GM19035 (cell line): ENCODE results near the gene MOSMO.

ENCODE experiments used
- ATAC-seq: cut with Tn5 transposase; IDR thresholded peaks from one replicate; pipeline ENCODE4 v1.9.1; 2021; ENCODE audit not compliant: unreplicated experiment

Gene MOSMO

GRCh38 chr16:22007509-22008214, at the start of gene MOSMO:
Gene MOSMO, plus strand, starts transcription at chr16:22008111. Its CDS starts 191 bp downstream, at chr16:22008302.
- ATAC-seq, result peak; percentile 76

DNA sequence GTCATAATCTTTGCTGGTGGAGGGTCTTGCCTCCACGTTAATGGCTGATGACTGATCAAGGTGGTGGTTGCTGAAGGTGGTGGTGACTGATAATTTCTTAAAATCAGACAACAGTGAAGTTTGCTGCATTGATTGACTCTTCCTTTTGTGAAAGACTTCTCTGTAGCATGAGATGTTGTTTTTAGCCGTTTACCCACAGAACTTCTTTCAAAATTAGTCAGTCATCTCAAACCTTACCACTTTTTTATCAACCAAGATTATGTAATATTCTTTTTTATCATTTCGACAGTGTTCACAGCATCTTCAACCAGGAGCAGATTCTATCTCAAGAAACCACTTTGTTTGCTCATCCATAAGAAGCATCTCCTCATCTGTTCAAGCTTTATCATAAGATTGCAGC, 48.9 kb upstream of the MOSMO start:
- no peak for ATAC-seq

DNA sequence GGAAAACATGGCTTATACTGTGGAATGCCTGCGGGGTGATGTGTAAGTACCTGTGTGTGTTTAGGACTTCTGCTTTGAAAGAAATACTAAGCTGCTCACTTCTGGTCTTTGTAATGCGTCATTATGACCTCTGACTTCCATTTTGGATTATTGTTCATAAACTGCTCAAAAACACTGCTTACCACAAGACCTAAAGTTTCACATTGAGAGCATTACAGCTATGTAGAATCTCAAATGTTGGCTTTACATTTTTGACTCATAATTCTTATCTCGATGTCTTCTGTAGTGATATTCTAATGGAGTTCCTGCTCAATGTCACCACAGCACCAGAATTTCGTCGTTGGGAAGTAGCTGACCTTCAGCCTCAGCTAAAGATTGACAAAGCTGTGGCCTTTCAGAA, 45.4 kb upstream of the MOSMO start:
- no peak for ATAC-seq

DNA sequence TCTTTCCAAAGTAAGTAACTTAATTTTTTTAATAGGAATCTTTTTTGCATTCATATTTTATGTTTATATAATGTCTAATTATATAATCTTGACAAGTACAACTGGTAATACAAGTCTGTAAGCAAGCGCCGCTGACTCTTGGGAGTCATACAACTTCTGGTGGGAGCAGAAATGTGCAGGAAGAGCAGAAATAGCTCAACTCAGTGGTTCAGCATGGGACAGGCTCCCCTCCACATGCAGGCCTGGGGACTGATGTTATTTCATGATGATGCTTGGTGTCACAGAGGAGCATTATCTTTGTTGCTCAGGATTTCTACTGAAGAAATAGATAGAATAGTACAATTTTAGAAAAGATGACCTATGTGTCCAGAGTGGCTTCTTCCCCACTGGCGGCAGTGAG, 44.0 kb upstream of the MOSMO start:
- no peak for ATAC-seq

DNA sequence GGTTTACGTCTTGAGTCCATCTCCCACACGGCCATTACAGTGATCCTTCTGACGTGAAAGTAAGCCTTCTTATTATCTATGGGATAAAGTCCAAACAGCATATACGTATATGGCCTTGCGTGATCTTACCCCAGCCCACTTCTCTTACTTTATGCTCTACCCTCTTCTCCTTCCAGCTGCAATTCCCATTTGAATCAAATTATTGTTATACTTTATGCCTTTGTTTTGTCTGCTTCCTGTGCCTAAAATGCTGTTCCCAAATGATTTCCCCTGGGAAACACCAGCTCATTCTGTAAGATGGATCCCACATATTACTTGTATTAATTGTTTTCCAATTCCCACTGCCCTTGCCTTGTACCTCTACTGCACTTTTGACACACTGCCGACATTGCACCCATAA, 43.6 kb upstream of the MOSMO start:
- no peak for ATAC-seq

DNA sequence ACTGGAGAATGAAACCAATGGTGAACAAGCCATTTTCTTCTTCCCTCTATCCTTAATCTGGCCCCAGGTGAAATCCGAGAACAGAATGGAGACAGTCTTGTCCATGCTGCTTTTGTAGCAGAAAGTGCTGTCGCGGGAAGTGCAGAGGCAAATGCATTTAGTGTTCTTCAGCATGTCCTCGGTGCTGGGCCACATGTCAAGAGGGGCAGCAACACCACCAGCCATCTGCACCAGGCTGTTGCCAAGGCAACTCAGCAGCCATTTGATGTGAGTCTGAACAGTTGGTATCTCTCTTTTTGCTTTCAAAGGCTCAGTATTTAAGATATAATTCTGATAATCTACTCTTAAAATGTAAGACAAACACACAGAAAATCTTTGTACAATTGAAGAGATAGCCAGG, 36.1 kb upstream of the MOSMO start:
- no peak for ATAC-seq

DNA sequence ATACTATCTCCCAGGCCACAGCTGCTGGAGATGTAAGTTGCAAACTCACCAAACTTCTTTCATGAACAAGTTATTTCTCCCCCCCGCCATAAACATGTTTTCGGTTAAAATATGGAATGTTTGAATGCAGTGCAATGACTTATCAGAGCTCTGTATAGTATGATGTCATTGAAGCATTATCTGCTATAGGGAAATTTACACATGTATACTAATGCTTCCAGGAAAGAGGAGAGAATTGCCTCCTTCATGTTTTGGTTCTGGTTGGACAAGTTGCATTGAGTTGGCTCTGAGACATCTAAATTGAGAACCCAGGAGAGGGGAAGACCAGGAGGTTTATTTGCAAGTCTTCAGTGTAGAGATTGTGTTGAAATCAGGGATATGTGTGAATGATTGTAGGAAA, 34.0 kb upstream of the MOSMO start:
- ATAC-seq, result no peak

DNA sequence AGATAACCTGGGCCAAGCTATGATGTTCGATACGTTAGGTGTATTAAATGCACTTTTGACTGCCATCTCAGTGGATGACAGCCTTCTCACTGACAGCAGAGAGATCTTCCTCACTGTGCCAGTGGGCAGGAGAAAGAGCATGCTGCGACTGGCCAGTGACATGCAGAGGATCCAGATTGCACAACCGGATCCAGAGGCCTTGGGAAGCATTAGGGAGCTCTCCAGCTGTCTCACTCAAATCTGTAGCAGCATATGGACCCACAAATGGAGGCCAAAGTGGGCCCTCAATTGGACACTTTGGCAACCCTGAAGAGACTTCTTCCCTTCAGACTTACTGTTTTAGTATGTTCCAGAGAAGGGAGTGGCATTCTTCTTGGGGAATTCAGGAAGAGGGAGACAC, 27.9 kb upstream of the MOSMO start:
- no peak for ATAC-seq

GRCh38 chr16:21982108-21982507, 25.8 kb upstream of the MOSMO start:
- ATAC-seq, result no peak

GRCh38 chr16:21984062-21984461, 23.8 kb upstream of the MOSMO start:
- ATAC-seq, result no peak

DNA sequence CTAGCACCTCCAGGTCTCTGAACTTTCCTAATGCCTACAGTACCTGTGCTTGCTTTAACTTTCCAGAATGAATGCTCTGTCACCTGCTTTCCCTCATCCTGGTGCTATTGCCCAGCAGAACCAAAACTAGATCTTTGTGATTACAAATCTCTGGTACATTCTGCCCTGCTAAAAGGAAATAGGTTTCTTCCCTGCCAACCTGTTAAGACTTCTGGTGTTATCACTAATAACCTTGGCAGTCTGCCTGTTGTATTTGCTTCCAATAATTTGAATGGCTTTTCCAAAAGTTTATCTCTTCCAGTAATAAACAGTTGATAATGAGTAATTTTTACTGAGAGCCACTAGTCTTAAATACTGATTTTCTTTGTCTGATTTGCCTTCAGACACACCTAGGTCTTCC, 22.4 kb upstream of the MOSMO start:
- ATAC-seq, result no peak

DNA sequence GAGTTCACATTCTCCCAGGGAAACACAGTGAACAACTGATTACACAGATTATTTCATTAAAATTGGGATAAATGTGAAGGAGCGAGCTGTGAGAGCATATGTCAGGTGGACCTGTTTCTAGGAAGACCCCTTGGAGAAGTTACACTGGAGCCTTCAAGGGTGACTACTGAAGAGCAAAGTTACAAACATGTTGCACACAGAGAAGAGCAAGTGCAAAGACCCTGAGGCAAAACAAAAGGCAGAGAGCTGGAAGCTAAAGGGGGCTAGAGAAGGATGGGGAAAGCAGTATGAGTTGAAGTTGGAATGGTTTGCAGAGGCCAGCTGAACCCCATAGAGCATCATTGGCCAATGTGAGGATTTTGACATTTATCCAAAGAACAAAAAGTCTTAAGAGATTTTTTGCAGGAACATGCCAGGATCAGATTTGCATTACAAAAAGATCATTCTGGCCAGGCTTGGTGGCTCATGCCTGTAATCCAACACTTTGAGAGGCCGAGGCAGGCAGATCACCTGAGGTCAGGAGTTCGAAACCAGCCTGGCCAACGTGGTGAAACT, 21.1 kb upstream of the MOSMO start:
- ATAC-seq, result no peak

DNA sequence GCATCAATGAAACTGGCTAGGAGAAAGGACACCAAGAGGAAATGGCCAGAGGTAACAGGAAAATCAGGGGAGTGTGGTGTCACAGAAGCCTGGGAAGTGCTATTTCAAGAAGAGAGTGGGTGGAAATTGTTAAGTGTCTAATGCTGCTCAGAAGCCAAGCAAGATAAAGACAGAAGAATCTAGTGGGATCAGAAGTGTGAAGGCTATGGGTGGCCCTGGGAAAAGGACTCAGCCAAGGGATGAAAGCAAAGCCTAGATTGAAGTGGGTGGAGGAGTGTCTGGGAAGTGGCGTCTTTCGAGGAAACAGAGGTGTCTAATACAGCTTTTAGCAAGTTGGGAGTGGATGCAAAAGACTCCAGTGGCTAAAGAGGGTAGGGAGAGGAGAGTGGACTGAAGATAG, 20.4 kb upstream of the MOSMO start:
- no peak for ATAC-seq

DNA sequence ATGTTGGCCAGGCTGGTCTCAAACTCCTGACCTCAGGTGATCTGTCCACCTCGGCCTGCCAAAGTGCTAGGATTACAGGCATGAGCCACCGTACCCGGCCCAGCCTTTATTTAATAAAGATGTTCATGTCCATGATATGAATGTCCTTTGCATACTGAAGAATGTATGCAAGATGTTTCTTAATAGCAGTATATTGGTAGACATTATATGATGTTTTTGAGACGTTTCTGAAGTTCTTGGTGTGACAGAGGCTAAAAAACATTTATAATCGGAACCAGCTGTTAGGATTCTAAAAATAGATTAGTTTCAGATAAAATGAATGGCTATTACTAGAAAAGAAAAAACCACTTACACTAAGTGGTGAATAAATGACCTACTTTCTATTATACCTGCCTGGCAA, 18.8 kb upstream of the MOSMO start:
- ATAC-seq, result no peak

- no peak for ATAC-seq
Measured at GRCh38 chr16:21989751-21990150, 18.2 kb upstream of the MOSMO start.

DNA sequence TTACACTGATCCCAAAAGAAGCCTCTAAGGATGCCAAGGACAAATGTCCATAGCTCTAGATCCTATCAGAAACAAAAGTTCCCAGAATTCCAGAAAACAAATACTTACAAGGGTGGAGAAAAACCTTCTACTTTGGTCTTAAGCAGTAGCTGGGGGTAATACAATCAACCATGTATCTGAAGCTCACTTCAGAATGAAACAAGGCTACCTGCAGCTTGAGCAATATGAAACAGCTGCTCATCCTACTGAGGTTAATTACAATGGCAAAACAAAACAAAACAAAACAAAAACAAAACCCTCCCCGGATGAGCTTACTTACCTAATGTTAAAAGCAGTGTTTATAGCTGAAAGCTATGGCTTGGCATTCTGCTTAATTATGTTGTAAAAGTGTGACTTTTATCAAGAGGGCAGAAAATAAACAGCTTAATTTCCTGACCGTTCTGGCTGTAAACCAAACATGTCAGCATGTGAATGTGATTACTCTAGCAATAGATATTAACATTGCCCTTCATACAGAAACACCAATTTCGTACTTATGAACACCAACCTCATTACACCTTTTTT, 17.4 kb upstream of the MOSMO start:
- no peak for ATAC-seq

DNA sequence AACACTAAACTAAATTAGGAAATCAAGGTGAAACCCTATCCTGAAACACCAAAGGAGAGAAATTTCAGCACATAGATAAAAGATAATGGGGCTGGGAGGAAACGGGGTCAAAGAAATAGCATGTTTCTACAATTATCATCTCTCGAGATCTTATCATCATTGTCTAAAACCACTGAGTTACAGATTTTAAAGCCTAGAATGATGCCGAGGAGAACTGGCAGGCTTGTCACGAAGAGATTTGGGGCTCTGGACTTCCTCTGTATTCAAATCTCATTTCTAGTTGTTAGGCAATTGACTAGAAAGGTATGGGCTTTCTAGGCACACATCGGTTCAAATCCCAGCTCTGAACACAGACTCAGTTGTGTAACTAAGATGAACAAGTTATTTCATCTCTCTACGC, 16.3 kb upstream of the MOSMO start:
- no peak for ATAC-seq

DNA sequence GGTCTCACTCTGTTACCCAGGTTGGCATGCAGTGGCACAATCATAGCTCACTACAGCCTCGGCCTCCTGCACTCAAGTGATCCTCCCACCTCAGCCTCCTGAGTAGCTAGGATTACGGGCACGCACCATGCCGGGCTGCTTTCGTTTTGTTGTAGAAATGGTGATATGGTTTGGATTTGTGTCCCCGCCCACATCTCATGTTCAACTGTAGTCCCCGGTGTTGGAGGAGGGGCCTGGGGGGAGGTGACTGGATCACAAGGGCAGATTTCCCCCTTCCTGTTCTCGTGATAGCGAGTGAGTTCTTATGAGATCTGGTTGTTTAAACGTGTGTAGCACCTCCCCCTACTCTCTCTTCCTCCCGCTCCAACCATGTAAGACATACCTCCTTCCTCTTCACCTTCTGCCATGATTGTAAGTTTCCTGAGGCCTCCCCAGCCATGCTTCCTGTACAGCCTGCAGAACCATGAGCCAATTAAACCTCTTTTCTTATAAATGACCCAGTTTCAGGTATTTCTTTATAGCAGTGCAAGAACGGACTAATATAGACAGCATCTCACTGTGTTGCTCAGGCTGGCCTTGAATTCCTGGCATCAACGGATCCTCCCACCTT, 12.9 kb upstream of the MOSMO start:
- no peak for ATAC-seq

DNA sequence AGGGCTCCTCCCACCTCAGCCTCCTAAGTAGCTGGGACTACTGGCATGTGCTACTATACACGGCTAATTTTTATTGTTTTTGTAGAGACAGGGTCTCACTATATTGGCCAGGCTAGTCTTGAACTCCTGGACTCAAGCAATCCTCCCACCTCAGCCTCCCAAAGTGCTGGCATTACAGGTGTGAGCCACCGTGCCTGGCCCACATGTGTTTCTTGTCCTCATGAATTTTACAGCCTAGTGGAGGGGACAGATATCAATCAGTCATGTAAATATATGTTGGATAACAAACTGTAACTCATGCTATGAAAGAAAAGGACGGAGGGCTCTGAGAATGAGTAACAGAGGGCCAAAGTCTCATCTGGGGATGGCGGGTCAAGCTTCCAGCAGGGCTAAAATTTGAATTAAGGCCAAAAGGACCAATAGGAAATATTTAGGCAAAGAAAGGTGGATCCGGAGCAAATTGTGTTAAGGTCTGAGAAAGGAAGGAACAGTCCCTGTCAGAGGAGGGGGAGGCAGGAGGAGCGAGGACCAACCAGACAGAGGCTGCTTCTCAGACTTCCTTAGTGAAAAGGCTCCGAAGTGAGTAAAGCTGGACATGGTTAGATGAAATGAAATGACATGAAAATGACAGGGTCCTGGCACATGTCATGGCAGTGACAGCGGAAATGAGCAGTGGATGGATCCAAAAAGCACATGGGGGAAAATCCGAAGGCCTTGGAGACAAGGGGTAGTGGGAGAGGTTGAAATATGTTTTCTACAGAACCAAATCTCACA, 10.8 kb upstream of the MOSMO start:
- ATAC-seq, result no peak

GRCh38 chr16:21997697-21998480, 10.0 kb upstream of the MOSMO start:
- ATAC-seq, result no peak

DNA sequence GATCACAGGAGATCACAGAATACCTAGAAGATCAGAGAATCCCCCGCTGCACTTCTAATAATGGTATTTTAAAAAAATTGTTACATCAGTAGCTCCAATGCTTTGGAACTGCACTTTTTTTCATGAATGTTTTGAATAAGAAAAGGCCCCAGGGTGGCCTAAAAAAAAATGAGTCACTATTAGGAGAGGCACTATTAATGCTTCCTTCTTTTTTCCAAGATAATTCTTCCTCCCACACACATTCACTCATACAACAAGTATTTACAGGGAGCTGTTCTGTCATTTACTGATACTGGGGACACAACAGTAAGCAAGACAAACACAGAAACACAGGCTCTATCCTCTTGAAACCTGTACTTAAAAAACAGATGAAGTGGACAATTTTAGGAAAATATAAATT, 6.3 kb upstream of the MOSMO start:
- ATAC-seq, result no peak
